ENCODE data around the gene BAIAP3. TPM values are rescaled to one million over a fixed set of nuclear protein-coding genes. Genes with fewer than 3 reads are reported as not detected.
"Not testable (repeated sequence)": the region's sequence is repeated elsewhere in the genome, so short reads cannot be mapped to it uniquely, and the experiment has no call there.

BAIAP3 gene
- polyA plus RNA-seq, 4 donors = 3.9 to 8.5 (median 4.7) TPM

GRCh38 chr16:1315081-1316032 lies 18.1 kb upstream of the BAIAP3 start:
- no peak for DNase-seq (ENCODE audit: low read depth in 4 of 4, low spot score in 3 of 4)

- no peak for DNase-seq (ENCODE audit: low read depth in 4 of 4, low spot score in 3 of 4)
Observed at GRCh38 chr16:1316033-1316405, 17.4 kb upstream of the BAIAP3 start.

- no peak for DNase-seq (ENCODE audit: low read depth in 4 of 4, low spot score in 3 of 4)
Observed at GRCh38 chr16:1317479-1318267, 15.8 kb upstream of the BAIAP3 start.

GRCh38 chr16:1318268-1318545 lies 15.2 kb upstream of the BAIAP3 start:
- no peak for DNase-seq (ENCODE audit: low read depth in 4 of 4, low spot score in 3 of 4)

GRCh38 chr16:1319041-1319440 lies 14.4 kb upstream of the BAIAP3 start:
- no peak for DNase-seq (ENCODE audit: low read depth in 4 of 4, low spot score in 3 of 4)

GRCh38 chr16:1320097-1320496 lies 13.3 kb upstream of the BAIAP3 start:
- no peak for DNase-seq (ENCODE audit: low read depth in 4 of 4, low spot score in 3 of 4)

- no peak for DNase-seq (ENCODE audit: low read depth in 4 of 4, low spot score in 3 of 4)
Observed at GRCh38 chr16:1320658-1321240, 12.7 kb upstream of the BAIAP3 start.

- DNase-seq (ENCODE audit: low read depth in 4 of 4, low spot score in 3 of 4) = no peak
Observed at GRCh38 chr16:1322407-1322806, 11.0 kb upstream of the BAIAP3 start.

GRCh38 chr16:1323296-1324239 lies 9.9 kb upstream of the BAIAP3 start:
- no peak for DNase-seq (ENCODE audit: low read depth in 4 of 4, low spot score in 3 of 4)

- no peak for DNase-seq (ENCODE audit: low read depth in 4 of 4, low spot score in 3 of 4)
Observed at GRCh38 chr16:1324286-1324826, 9.1 kb upstream of the BAIAP3 start.

GRCh38 chr16:1325261-1325660 lies 8.2 kb upstream of the BAIAP3 start:
- no peak for DNase-seq (ENCODE audit: low read depth in 4 of 4, low spot score in 3 of 4)

GRCh38 chr16:1325673-1326371 lies 7.6 kb upstream of the BAIAP3 start:
- no peak for DNase-seq (ENCODE audit: low read depth in 4 of 4, low spot score in 3 of 4)

GRCh38 chr16:1326391-1326790 lies 7.1 kb upstream of the BAIAP3 start:
- no peak for DNase-seq (ENCODE audit: low read depth in 4 of 4, low spot score in 3 of 4)

- no peak for DNase-seq (ENCODE audit: low read depth in 4 of 4, low spot score in 3 of 4)
Observed at GRCh38 chr16:1326946-1327618, 6.4 kb upstream of the BAIAP3 start.

- no peak for DNase-seq (ENCODE audit: low read depth in 4 of 4, low spot score in 3 of 4)
Observed at GRCh38 chr16:1327619-1327947, 5.9 kb upstream of the BAIAP3 start.

GRCh38 chr16:1328136-1328535 lies 5.3 kb upstream of the BAIAP3 start:
- DNase-seq (ENCODE audit: low read depth in 4 of 4, low spot score in 3 of 4) = not testable (repeated sequence)

GRCh38 chr16:1328961-1329360 lies 4.5 kb upstream of the BAIAP3 start:
- DNase-seq (ENCODE audit: low read depth in 4 of 4, low spot score in 3 of 4) = not testable (repeated sequence)

GRCh38 chr16:1330260-1330914 lies 3.1 kb upstream of the BAIAP3 start:
- no peak for DNase-seq (ENCODE audit: low read depth in 4 of 4, low spot score in 3 of 4)

Data from right renal pelvis (tissue), 4 donors.